B cell (primary cell): ENCODE data around the gene STON1.

Experiments used
- CTCF ChIP-seq: fragments of 200-600 bp; IDR thresholded peaks from one replicate; pipeline ENCODE4 v1.8.0; 2022; ENCODE audit warnings: antibody characterized with exemption, mild to moderate bottlenecking
- EZH2 ChIP-seq: IDR thresholded peaks from 2 replicates; pipeline ENCODE4 v1.6.1; 2012; ENCODE audit warnings: borderline replicate concordance, low read depth, mild to moderate bottlenecking, moderate library complexity, low read length; ENCODE audit not compliant: insufficient read depth, poor library complexity, severe bottlenecking

- no peak for TF ChIP-seq CTCF
- TF ChIP-seq EZH2 = no peak
These were observed 94.7 kb downstream of the STON1 start for GRCh38 chr2:48624696-48625095.
